GM19452 (cell line): Measurements from ENCODE around the gene NUDT22.

Experiments used
- ATAC-seq: cut with Tn5 transposase; IDR thresholded peaks from one replicate; pipeline ENCODE4 v1.9.1; 2021; ENCODE audit not compliant: unreplicated experiment

The NUDT22 gene

GRCh38 chr11:64226507-64227051 is 505 bp downstream of the NUDT22 start:
- ATAC-seq: no peak

DNA sequence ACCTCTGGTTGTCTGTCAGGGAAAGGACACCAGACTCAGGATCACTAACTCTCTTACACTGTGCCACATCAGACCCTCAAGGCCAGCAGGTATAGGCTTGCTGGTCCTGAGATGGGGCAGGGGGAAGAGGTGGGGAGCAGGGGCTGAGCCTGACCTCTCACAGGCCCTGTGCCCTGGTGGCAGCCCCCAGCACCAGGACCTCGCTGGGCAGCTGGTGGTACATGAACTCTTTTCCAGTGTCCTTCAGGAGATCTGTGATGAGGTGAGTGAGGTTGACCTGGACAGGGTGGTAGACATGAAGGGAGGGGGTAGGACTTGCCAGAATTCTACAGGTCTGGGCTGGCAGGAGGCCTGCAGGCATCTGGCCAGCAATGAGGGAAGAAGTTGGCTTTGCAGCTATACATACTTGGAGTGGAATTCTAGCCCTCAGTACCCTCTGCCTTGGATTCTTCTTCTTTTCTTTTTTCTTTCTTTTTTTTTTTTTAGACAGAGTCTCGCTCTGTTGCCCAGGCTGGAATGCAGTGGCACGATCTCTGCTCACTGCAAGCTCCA is 1.4 kb downstream of the NUDT22 start:
- ATAC-seq: no peak

GRCh38 chr11:64229090-64229743 is 3.1 kb downstream of the NUDT22 start:
- no peak for ATAC-seq

DNA sequence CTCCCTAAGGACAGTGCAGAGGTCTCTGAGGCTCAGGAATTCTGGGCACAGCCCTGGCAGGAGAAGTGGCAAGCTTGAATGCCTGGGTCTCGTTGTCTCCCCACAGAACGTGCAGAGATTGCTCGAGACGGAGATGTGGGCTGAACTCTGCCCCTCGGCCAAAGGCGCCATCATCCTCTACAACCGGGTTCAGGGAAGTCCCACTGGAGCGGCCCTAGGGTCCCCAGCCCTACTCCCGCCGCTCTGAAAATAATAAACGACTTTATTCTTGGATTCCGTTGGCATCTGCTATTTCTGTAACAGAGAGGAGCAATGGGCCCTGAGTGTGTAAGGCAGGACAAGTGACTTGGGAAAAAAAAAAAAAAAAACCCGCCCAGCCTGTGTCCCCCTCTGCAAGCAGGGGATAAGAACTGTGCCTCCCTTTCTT is 3.7 kb downstream of the NUDT22 start:
- ATAC-seq: no peak

DNA sequence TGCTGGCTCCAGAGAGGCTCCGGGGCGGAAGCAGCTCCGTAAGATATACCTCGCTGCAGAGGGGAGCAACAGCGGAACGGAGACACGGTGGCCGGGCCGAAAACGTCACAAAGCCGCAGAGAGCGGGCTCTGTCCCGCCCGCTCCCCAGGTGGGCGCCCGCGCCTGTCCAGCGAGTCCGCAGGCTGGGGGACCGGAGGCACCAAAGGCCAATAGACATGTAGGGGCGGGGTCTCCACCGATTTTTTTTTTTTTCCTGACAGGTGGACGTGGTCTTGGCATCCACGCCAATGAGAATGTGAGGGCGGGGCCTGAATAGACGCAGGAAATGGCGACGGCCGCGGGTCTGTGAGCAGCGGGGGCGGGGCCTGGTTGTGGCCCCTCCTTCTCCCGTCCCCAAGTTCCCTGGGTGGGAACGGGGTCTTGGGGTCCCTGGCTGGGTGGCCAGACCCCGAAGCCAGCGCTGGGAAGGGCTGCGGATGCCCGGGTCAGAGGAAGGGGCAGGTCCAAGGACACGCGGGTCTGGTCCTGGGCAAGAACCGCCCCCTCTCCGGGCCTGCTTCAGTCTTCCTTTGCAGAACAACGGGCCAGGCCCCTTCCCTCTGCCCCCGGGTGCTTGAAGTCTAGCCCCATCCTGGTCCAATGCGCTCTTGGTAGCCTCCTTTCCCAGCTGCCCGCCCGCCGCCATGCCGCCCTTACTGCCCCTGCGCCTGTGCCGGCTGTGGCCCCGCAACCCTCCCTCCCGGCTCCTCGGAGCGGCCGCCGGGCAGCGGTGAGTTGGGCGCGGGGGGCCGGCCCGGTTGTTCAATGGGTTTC is 4.3 kb downstream of the NUDT22 start, which contains the start of gene DNAJC4:
TSS of gene DNAJC4 (plus strand) at position 378 of the 814 bp plus-strand sequence. CDS start at position 685, 307 bp downstream.
- peak; percentile 55 for ATAC-seq

DNA sequence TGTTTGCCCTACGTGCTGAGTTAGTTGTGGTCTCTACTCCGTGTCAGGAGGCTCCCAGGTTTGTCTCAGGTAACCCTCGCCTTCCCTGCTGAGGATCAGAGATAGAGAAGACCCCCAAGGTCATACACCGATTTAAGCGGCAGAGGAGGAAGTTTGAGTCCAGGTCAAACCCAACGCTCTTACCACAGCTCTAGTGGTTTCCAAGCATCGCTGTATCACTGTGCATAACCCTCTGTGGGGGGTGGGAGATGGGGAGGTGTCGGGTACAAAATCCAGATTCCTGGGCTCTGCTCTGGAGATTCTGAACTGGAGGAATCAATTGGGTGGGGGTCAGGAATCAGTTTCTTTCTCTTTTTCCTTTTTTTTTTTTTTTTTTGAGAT is 4.9 kb downstream of the NUDT22 start:
- ATAC-seq: no peak

DNA sequence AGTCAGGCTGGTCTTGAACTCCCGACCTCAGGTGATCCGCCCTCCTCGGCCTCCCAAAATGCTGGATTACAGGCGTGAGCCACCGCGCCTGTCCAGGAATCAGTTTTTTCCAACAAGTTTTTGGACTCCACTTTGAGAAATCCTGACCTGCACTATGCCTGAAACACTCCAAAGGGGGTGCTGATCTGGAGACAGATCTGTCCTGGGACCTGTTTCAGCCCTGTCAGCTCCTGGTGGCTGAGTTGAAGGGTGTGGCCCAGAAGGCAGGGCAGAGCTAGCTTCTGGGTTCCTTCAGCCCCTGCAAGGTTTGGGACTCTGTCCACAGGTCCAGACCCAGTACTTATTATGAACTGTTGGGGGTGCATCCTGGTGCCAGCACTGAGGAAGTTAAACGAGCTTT is 5.5 kb downstream of the NUDT22 start:
- no peak for ATAC-seq

- ATAC-seq: no peak
These were observed 6.3 kb downstream of the NUDT22 start for GRCh38 chr11:64232182-64232966.

GRCh38 chr11:64232967-64233315 is 6.9 kb downstream of the NUDT22 start:
- ATAC-seq: no peak

- no peak for ATAC-seq
These were observed 8.0 kb downstream of the NUDT22 start, which contains the start of gene VEGFB for GRCh38 chr11:64233913-64234586. Gene VEGFB (plus strand): TSS chr11:64234584. CDS start chr11:64234834, 250 bp downstream.

- ATAC-seq: no peak
These were observed 8.7 kb downstream of the NUDT22 start for GRCh38 chr11:64234647-64235379.

GRCh38 chr11:64235437-64236161 is 9.5 kb downstream of the NUDT22 start:
- ATAC-seq: no peak

GRCh38 chr11:64237484-64237951 is 11.4 kb downstream of the NUDT22 start:
- ATAC-seq: no peak

- no peak for ATAC-seq
These were observed 12.0 kb downstream of the NUDT22 start for GRCh38 chr11:64238076-64238475.

- ATAC-seq: no peak
These were observed 12.9 kb downstream of the NUDT22 start for GRCh38 chr11:64238999-64239398.

DNA sequence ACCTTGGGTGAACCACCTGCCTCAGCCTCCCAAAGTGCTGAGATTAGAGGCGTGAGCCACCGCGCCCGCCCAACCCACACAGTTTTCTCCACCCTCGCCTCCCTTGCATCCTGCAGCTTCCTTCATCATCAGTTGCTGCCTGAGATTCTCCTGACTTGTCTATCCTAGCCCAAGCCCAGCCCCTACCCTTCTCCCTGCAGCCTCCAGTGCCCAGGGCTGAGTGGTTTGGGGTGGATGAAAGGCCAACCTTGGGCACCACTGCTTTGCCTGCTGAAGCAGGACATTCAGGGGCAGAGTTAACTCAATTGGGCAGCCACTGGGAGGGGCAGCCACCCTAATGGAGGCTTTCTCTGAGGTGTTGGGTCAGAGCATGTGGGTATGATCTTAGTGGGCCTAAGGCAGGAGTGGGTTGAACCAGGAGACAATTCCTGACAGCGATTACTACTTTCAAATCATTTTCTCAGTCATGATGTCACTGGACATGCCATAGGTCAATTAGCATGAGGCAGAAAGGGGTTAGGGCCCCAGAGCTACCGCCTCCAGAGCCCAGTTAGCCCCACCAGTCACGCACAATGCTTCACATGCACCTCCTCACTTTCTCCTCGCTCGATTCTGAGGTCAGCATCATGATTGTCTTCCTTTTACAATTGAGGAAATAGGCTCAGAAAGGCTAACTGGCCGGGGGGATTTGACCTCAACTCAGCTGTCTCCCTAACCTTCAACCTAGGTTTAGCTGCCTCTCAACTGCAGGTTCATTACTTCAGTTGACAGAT is 13.8 kb downstream of the NUDT22 start:
- ATAC-seq: no peak

GRCh38 chr11:64240435-64241240 is 14.6 kb downstream of the NUDT22 start, which contains the start of gene FKBP2:
Gene FKBP2 (plus strand): TSS chr11:64241095. CDS start chr11:64242388, 1,293 bp downstream.
- peak; percentile 53 for ATAC-seq

GRCh38 chr11:64241241-64241490 is 15.1 kb downstream of the NUDT22 start:
- no peak for ATAC-seq
